Erythroblast (primary cell): ENCODE results near the gene APH1B.
"Not testable (repeated sequence)": the region's sequence is repeated elsewhere in the genome, so short reads cannot be mapped to it uniquely, and the experiment has no call there.

ENCODE experiments used
- GATA1 ChIP-seq: IDR thresholded peaks from 2 replicates; pipeline ENCODE4 v1.6.1; 2011; ENCODE audit warnings: low read depth, mild to moderate bottlenecking, control low read depth, low read length, moderate library complexity
- POLR2A ChIP-seq: IDR thresholded peaks from 2 replicates; pipeline ENCODE4 v1.6.1; 2011; ENCODE audit warnings: mild to moderate bottlenecking, low read length

- not testable (repeated sequence) for TF ChIP-seq POLR2A, GATA1
Measured at GRCh38 chr15:63320981-63321380, 43.6 kb downstream of the APH1B start.
